ENCODE measurements around the gene FGFR1OP2.
"Not testable (repeated sequence)": the region's sequence is repeated elsewhere in the genome, so short reads cannot be mapped to it uniquely, and the experiment has no call there.

FGFR1OP2 gene

DNA sequence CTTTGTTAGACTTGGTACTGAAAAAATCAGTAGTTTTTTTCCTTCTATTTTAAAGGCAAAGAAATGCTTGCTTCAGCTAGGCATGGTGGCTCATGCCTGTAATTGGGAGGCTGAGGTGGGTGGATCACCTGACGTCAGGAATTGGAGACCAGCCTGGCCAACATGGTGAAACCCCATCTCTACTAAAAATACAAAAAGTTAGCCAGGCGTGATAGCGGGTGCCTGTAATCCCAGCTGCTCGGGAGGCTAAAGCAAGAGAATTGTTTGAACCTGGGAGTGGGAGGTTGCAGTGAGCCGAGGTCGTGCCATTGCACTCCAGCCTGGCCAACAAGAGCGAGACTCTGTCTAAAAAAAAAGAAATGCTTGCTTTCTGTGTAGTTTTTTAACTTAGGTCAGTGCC is 23.1 kb downstream of the FGFR1OP2 start:
- H3K14ac ChIP-seq (ENCODE audit: low read length); H3K36me3 ChIP-seq (ENCODE audit: control insufficient read depth in 1 of 2, insufficient read depth in 2 of 2, low read length in 2 of 2); H3K27ac ChIP-seq (ENCODE audit: low read depth, low read length); H3K4me3 ChIP-seq (ENCODE audit: low read depth, low read length); H3K27me3 ChIP-seq (ENCODE audit: insufficient read depth, low read length); H3K4me1 ChIP-seq (ENCODE audit: control insufficient read depth in 1 of 2, insufficient read depth in 2 of 2, low read length in 2 of 2); H2AK5ac ChIP-seq (ENCODE audit: low read length); H3K23ac ChIP-seq (ENCODE audit: low read length); H3K9me3 ChIP-seq (ENCODE audit: insufficient read depth, low read depth, low read length); DNase-seq; H4K91ac ChIP-seq (ENCODE audit: low read depth, low read length); H3K18ac ChIP-seq (ENCODE audit: low read length); H2AFZ ChIP-seq (ENCODE audit: insufficient read depth, low read length, poor library complexity); H3K4me2 ChIP-seq (ENCODE audit: low read length); H4K8ac ChIP-seq (ENCODE audit: low read depth, low read length); H4K12ac ChIP-seq (ENCODE audit: low read depth, low read length); H3K9ac ChIP-seq (ENCODE audit: low read length); H2BK5ac ChIP-seq (ENCODE audit: low read depth, low read length, poor library complexity); H3K4ac ChIP-seq (ENCODE audit: low read depth, low read length); H3K79me2 ChIP-seq (ENCODE audit: control insufficient read depth, insufficient read depth, low read length, poor library complexity); H2BK120ac ChIP-seq (ENCODE audit: insufficient read depth, low read length, poor library complexity); H2BK12ac ChIP-seq (ENCODE audit: low read length); H3K79me1 ChIP-seq (ENCODE audit: low read length): not testable (repeated sequence)
- no CpG with 5 or more reads among the region's 7 CpGs for WGBS (ENCODE audit: extremely low coverage, insufficient coverage, insufficient read length)

DNA sequence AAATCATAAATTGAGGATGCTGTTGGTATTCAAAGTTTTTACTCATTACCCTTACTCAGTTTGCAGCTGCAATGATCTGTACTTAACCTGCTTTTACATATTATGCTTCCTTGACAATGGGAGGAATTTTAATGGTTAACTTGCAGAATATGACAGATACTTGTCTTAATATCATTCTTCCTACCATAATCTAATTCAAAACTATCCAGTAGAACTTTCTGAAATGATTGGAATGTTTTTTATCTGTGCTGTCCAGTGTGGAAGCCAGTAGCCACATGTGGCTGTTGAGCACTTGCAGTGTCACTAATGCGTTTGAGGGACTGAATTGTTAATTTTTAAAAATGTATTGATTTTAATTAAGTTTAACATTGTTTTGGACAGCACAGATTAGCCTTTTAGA is 23.5 kb downstream of the FGFR1OP2 start:
- no CpG with 5 or more reads among the region's 1 CpG for WGBS (ENCODE audit: extremely low coverage, insufficient coverage, insufficient read length)
- Histone ChIP-seq H2BK5ac (ENCODE audit: low read depth, low read length, poor library complexity) (no peak overlapping the region), H2BK12ac (ENCODE audit: low read length) (no peak overlapping the region), H4K8ac (ENCODE audit: low read depth, low read length) (no peak overlapping the region), H3K36me3 (ENCODE audit: control insufficient read depth in 1 of 2, insufficient read depth in 2 of 2, low read length in 2 of 2) (peaks cover 5 to 6% of the 10 kb centered on the region in 2 experiments), H3K4me3 (ENCODE audit: low read depth, low read length) (no peak overlapping the region), H3K9me3 (ENCODE audit: insufficient read depth, low read depth, low read length) (no peaks in the 10 kb centered on the region), H3K27ac (ENCODE audit: low read depth, low read length) (no peak overlapping the region), H3K18ac (ENCODE audit: low read length) (no peak overlapping the region), H3K79me2 (ENCODE audit: control insufficient read depth, insufficient read depth, low read length, poor library complexity) (no peaks in the 10 kb centered on the region), H3K4me1 (ENCODE audit: control insufficient read depth in 1 of 2, insufficient read depth in 2 of 2, low read length in 2 of 2) (no peaks in the 10 kb centered on the region), H4K91ac (ENCODE audit: low read depth, low read length) (no peak overlapping the region), H3K23ac (ENCODE audit: low read length) (no peak overlapping the region), H2AFZ (ENCODE audit: insufficient read depth, low read length, poor library complexity) (no peak overlapping the region), H3K9ac (ENCODE audit: low read length) (no peak overlapping the region), H3K27me3 (ENCODE audit: insufficient read depth, low read length) (no peaks in the 10 kb centered on the region), H3K4me2 (ENCODE audit: low read length) (no peak overlapping the region), H2AK5ac (ENCODE audit: low read length) (no peak overlapping the region), H3K79me1 (ENCODE audit: low read length) (no peaks in the 10 kb centered on the region), H4K12ac (ENCODE audit: low read depth, low read length) (no peak overlapping the region), H3K14ac (ENCODE audit: low read length) (no peak overlapping the region), H2BK120ac (ENCODE audit: insufficient read depth, low read length, poor library complexity) (no peak overlapping the region), H3K4ac (ENCODE audit: low read depth, low read length) (no peak overlapping the region)
- DNase-seq, result no peak

DNA sequence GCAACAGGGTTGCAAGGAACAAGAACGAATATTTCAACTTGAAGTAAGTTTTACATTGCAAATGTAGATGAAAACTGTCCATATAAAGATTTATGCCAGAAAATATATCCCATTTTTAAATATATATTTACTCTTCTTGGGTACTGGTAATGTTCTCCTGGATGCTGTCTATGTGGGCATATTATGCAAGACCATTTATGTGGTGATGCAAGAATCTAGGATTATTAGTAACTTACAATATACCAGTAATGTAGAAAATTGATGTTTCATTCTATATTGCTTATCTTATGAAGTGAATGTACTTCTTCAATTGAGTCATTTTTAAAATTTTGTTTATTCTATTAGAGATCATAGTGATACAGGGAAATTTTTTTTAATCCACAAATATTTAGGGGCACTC is 25.1 kb downstream of the FGFR1OP2 start:
- H3K27ac ChIP-seq (ENCODE audit: low read depth, low read length), result no peak overlapping the region
- no peak overlapping the region for H3K4me3 ChIP-seq (ENCODE audit: low read depth, low read length)
- no peaks in the 10 kb centered on the region for H3K9me3 ChIP-seq (ENCODE audit: insufficient read depth, low read depth, low read length)
- no peaks in the 10 kb centered on the region for H3K79me1 ChIP-seq (ENCODE audit: low read length)
- H4K8ac ChIP-seq (ENCODE audit: low read depth, low read length), result no peak overlapping the region
- no peaks in the 10 kb centered on the region for H3K27me3 ChIP-seq (ENCODE audit: insufficient read depth, low read length)
- H3K79me2 ChIP-seq (ENCODE audit: control insufficient read depth, insufficient read depth, low read length, poor library complexity), result no peaks in the 10 kb centered on the region
- no peak overlapping the region for H2AFZ ChIP-seq (ENCODE audit: insufficient read depth, low read length, poor library complexity)
- peaks cover 4 to 5% of the 10 kb centered on the region in 2 experiments for H3K36me3 ChIP-seq (ENCODE audit: control insufficient read depth in 1 of 2, insufficient read depth in 2 of 2, low read length in 2 of 2)
- H2BK120ac ChIP-seq (ENCODE audit: insufficient read depth, low read length, poor library complexity), result no peak overlapping the region
- H3K4me1 ChIP-seq (ENCODE audit: control insufficient read depth in 1 of 2, insufficient read depth in 2 of 2, low read length in 2 of 2), result no peaks in the 10 kb centered on the region
- H3K18ac ChIP-seq (ENCODE audit: low read length), result no peak overlapping the region
- H2BK12ac ChIP-seq (ENCODE audit: low read length), result no peak overlapping the region
- H3K9ac ChIP-seq (ENCODE audit: low read length), result no peak overlapping the region
- no peak overlapping the region for H4K12ac ChIP-seq (ENCODE audit: low read depth, low read length)
- no peak overlapping the region for H4K91ac ChIP-seq (ENCODE audit: low read depth, low read length)
- no peak overlapping the region for H3K23ac ChIP-seq (ENCODE audit: low read length)
- H2BK5ac ChIP-seq (ENCODE audit: low read depth, low read length, poor library complexity), result no peak overlapping the region
- H2AK5ac ChIP-seq (ENCODE audit: low read length), result no peak overlapping the region
- no CpG with 5 or more reads among the region's 1 CpG for WGBS (ENCODE audit: extremely low coverage, insufficient coverage, insufficient read length)
- H3K14ac ChIP-seq (ENCODE audit: low read length), result no peak overlapping the region
- no peak overlapping the region for H3K4me2 ChIP-seq (ENCODE audit: low read length)
- peak in 1 of 2 donors; percentile 36 for DNase-seq
- H3K4ac ChIP-seq (ENCODE audit: low read depth, low read length), result no peak overlapping the region

DNA sequence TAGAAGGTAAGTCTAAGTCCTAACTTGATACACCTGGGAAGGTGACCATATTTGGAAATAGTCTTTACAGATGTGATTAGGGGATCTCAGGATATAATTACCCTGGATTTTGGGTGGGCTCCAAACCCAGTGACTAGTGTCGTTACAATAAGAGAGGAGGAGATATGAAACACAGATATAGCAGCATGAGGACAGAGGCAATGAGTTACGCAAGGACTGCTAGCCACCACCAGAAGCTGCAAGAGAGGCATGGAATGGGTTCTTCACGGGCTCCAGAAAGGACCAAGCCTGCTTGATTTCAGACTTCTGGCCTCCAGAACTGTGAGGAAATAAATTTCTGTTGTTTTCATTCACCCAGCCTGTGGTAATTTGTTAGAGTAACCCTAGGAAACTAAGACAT is 28.6 kb downstream of the FGFR1OP2 start:
- H3K9ac ChIP-seq (ENCODE audit: low read length), result no peak overlapping the region
- no peak overlapping the region for H4K8ac ChIP-seq (ENCODE audit: low read depth, low read length)
- H4K91ac ChIP-seq (ENCODE audit: low read depth, low read length), result no peak overlapping the region
- H3K14ac ChIP-seq (ENCODE audit: low read length), result no peak overlapping the region
- no peaks in the 10 kb centered on the region for H3K9me3 ChIP-seq (ENCODE audit: insufficient read depth, low read depth, low read length)
- H2BK12ac ChIP-seq (ENCODE audit: low read length), result no peak overlapping the region
- H3K23ac ChIP-seq (ENCODE audit: low read length), result no peak overlapping the region
- no peak for DNase-seq
- no peak overlapping the region for H4K12ac ChIP-seq (ENCODE audit: low read depth, low read length)
- H3K79me1 ChIP-seq (ENCODE audit: low read length), result no peaks in the 10 kb centered on the region
- no peak overlapping the region for H3K4me3 ChIP-seq (ENCODE audit: low read depth, low read length)
- no peak overlapping the region for H2AFZ ChIP-seq (ENCODE audit: insufficient read depth, low read length, poor library complexity)
- no peaks in the 10 kb centered on the region for H3K27me3 ChIP-seq (ENCODE audit: insufficient read depth, low read length)
- no peaks in the 10 kb centered on the region for H3K79me2 ChIP-seq (ENCODE audit: control insufficient read depth, insufficient read depth, low read length, poor library complexity)
- no peak overlapping the region for H3K18ac ChIP-seq (ENCODE audit: low read length)
- H2BK5ac ChIP-seq (ENCODE audit: low read depth, low read length, poor library complexity), result no peak overlapping the region
- H2BK120ac ChIP-seq (ENCODE audit: insufficient read depth, low read length, poor library complexity), result no peak overlapping the region
- no peak overlapping the region for H3K4me2 ChIP-seq (ENCODE audit: low read length)
- H3K36me3 ChIP-seq (ENCODE audit: control insufficient read depth in 1 of 2, insufficient read depth in 2 of 2, low read length in 2 of 2), result peaks cover 3 to 5% of the 10 kb centered on the region in 2 experiments
- H3K4me1 ChIP-seq (ENCODE audit: control insufficient read depth in 1 of 2, insufficient read depth in 2 of 2, low read length in 2 of 2), result no peaks in the 10 kb centered on the region
- no CpG with 5 or more reads among the region's 3 CpGs for WGBS (ENCODE audit: extremely low coverage, insufficient coverage, insufficient read length)
- no peak overlapping the region for H3K27ac ChIP-seq (ENCODE audit: low read depth, low read length)
- H3K4ac ChIP-seq (ENCODE audit: low read depth, low read length), result no peak overlapping the region
- H2AK5ac ChIP-seq (ENCODE audit: low read length), result no peak overlapping the region
